ENCODE data around the gene PTPRM.

DNA sequence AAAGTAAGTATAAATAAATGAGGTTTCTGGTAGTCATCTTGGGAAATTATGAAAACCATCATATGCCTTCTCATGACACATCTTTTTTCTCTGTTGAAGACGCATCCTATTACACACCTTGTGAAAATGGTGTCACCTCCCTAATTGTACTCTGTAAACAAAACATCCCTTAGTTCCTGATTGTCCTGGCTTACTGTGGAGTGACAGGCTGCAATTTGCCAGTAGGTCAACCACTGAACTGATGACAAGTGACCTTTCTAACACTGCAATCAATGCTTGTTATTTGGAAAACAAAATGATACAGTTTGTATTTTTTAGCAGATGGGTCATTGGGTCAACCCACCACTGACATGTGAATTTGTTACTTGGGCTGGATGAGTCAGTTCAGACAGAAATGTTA lies 219.5 kb downstream of the PTPRM start:
- TF ChIP-seq, protein P1, sequence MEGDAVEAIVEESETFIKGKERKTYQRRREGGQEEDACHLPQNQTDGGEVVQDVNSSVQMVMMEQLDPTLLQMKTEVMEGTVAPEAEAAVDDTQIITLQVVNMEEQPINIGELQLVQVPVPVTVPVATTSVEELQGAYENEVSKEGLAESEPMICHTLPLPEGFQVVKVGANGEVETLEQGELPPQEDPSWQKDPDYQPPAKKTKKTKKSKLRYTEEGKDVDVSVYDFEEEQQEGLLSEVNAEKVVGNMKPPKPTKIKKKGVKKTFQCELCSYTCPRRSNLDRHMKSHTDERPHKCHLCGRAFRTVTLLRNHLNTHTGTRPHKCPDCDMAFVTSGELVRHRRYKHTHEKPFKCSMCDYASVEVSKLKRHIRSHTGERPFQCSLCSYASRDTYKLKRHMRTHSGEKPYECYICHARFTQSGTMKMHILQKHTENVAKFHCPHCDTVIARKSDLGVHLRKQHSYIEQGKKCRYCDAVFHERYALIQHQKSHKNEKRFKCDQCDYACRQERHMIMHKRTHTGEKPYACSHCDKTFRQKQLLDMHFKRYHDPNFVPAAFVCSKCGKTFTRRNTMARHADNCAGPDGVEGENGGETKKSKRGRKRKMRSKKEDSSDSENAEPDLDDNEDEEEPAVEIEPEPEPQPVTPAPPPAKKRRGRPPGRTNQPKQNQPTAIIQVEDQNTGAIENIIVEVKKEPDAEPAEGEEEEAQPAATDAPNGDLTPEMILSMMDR (IDR thresholded peaks at IDR 0.05; ENCODE audit: poor library complexity, severe bottlenecking), result no peak
- TF ChIP-seq POLR2AphosphoS5 (IDR thresholded peaks at IDR 0.05) (no peak), SMC3 (conservative IDR thresholded peaks at IDR 0.05; ENCODE audit: poor library complexity) (no peak), EZH2 (IDR thresholded peaks at IDR 0.05; ENCODE audit: borderline replicate concordance, insufficient read depth, low read length, poor library complexity, severe bottlenecking) (no peak)
- TF ChIP-seq, protein P2, sequence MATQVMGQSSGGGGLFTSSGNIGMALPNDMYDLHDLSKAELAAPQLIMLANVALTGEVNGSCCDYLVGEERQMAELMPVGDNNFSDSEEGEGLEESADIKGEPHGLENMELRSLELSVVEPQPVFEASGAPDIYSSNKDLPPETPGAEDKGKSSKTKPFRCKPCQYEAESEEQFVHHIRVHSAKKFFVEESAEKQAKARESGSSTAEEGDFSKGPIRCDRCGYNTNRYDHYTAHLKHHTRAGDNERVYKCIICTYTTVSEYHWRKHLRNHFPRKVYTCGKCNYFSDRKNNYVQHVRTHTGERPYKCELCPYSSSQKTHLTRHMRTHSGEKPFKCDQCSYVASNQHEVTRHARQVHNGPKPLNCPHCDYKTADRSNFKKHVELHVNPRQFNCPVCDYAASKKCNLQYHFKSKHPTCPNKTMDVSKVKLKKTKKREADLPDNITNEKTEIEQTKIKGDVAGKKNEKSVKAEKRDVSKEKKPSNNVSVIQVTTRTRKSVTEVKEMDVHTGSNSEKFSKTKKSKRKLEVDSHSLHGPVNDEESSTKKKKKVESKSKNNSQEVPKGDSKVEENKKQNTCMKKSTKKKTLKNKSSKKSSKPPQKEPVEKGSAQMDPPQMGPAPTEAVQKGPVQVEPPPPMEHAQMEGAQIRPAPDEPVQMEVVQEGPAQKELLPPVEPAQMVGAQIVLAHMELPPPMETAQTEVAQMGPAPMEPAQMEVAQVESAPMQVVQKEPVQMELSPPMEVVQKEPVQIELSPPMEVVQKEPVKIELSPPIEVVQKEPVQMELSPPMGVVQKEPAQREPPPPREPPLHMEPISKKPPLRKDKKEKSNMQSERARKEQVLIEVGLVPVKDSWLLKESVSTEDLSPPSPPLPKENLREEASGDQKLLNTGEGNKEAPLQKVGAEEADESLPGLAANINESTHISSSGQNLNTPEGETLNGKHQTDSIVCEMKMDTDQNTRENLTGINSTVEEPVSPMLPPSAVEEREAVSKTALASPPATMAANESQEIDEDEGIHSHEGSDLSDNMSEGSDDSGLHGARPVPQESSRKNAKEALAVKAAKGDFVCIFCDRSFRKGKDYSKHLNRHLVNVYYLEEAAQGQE (IDR thresholded peaks at IDR 0.05; ENCODE audit: borderline replicate concordance), result no peak
